ENCODE measurements around the gene ALKAL2.

The ALKAL2 gene

GRCh38 chr2:279956-280649 is 7.8 kb downstream of the ALKAL2 start:
- TF ChIP-seq, protein P1, sequence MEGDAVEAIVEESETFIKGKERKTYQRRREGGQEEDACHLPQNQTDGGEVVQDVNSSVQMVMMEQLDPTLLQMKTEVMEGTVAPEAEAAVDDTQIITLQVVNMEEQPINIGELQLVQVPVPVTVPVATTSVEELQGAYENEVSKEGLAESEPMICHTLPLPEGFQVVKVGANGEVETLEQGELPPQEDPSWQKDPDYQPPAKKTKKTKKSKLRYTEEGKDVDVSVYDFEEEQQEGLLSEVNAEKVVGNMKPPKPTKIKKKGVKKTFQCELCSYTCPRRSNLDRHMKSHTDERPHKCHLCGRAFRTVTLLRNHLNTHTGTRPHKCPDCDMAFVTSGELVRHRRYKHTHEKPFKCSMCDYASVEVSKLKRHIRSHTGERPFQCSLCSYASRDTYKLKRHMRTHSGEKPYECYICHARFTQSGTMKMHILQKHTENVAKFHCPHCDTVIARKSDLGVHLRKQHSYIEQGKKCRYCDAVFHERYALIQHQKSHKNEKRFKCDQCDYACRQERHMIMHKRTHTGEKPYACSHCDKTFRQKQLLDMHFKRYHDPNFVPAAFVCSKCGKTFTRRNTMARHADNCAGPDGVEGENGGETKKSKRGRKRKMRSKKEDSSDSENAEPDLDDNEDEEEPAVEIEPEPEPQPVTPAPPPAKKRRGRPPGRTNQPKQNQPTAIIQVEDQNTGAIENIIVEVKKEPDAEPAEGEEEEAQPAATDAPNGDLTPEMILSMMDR (IDR thresholded peaks at IDR 0.05; ENCODE audit: insufficient read depth, low read depth, low read length, missing control alignments), result no peak
- no peak for DNase-seq (ENCODE audit: low read depth)
- no peak overlapping the region for H3K4me3 ChIP-seq (ENCODE audit: low read depth, low read length)

GRCh38 chr2:279366-279765 is 8.5 kb downstream of the ALKAL2 start:
- TF ChIP-seq, protein P1 (IDR thresholded peaks at IDR 0.05; ENCODE audit: insufficient read depth, low read depth, low read length, missing control alignments), result no peak
- no peak for DNase-seq (ENCODE audit: low read depth)
- no peak overlapping the region for H3K4me3 ChIP-seq (ENCODE audit: low read depth, low read length)

DNA sequence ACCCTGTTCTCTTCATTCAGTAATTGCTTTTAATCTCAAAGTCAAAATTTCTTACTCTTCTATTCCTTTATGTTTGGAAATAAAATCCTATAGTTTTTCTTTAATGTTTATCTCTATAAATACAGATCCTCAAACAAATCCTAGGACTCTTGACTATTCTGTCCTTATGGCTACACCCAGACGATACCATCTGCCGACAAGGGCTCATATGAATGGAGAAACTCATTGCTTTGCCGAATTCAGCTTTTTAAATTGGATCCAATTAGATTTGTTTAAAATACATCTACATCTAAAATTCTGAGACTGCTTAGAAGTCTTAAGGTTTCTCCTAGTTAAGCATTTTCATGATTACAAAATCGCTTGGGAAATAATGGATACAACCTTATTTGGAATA is 9.0 kb downstream of the ALKAL2 start:
- no peak overlapping the region for H3K4me3 ChIP-seq (ENCODE audit: low read depth, low read length)

GRCh38 chr2:278312-278926 is 9.5 kb downstream of the ALKAL2 start:
- H3K4me3 ChIP-seq (ENCODE audit: low read depth, low read length), result no peak overlapping the region
- TF ChIP-seq, protein P1 (IDR thresholded peaks at IDR 0.05; ENCODE audit: insufficient read depth, low read depth, low read length, missing control alignments), result no peak
- DNase-seq (ENCODE audit: low read depth), result no peak

More for the DNA sequence above, 9.0 kb downstream of the ALKAL2 start:
- TF ChIP-seq, protein P1 (IDR thresholded peaks at IDR 0.05; ENCODE audit: insufficient read depth, low read depth, low read length, missing control alignments), result no peak
- no peak for DNase-seq (ENCODE audit: low read depth)

DNA sequence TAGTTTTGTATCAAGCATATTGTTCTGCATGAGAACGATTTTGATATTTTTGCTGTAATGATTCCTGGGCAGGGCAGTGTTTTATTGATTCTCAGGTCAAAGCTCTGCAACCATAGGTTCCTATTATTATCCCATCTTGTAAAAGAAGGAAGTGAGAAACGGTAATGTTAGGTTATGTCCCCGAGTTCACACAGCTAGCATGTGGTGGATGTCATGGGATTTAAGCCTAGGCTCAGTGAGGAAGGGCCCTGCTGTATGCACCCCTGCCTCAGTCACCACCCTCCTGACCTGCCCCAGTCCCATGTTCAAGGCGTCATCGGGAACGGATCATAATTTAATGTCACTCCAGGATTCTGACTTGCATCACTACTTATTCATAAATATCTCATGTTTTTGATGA is 12.4 kb downstream of the ALKAL2 start:
- TF ChIP-seq, protein P1 (IDR thresholded peaks at IDR 0.05; ENCODE audit: insufficient read depth, low read depth, low read length, missing control alignments), result no peak
- peak; percentile 35 for DNase-seq (ENCODE audit: low read depth)
- no peak overlapping the region for H3K4me3 ChIP-seq (ENCODE audit: low read depth, low read length)

- no peak for DNase-seq (ENCODE audit: low read depth)
These were observed 13.4 kb downstream of the ALKAL2 start for GRCh38 chr2:274503-274902.

More at GRCh38 chr2:274503-274902, 13.4 kb downstream of the ALKAL2 start:
- H3K4me3 ChIP-seq (ENCODE audit: low read depth, low read length), result no peak overlapping the region
- TF ChIP-seq, protein P1 (IDR thresholded peaks at IDR 0.05; ENCODE audit: insufficient read depth, low read depth, low read length, missing control alignments), result no peak

Measured in GM12865 (cell line).